Activated naive CD8-positive, alpha-beta T cell treated with anti-CD3 and anti-CD28 coated beads, Interleukin-2, amount 50 U/mL, for 16 hours (primary cell): ENCODE measurements around the gene PKN3.
"Not testable (repeated sequence)": the region's sequence is repeated elsewhere in the genome, so short reads cannot be mapped to it uniquely, and the experiment has no call there.

Experiments
- DNase-seq: peaks from one replicate; pipeline ENCODE4 v3.0.0-alpha.2; 2020; ENCODE audit warnings: low read depth, low spot score

The PKN3 gene

DNA sequence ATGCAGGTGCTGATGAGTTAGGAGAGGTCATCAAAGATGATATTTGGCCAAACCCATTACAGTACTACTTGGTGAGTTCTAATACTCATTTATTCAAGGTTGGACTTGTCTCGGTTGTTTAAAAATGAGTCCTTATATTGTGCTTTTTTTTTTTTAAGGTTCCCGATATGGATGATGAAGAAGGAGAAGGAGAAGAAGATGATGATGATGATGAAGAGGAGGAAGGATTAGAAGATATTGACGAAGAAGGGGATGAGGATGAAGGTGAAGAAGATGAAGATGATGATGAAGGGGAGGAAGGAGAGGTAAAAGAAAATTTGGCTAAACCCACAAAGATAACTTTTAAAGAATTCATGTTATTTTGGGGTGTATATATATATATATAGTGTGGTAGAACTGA is 8.6 kb upstream of the PKN3 start:
- DNase-seq, result not testable (repeated sequence)

DNA sequence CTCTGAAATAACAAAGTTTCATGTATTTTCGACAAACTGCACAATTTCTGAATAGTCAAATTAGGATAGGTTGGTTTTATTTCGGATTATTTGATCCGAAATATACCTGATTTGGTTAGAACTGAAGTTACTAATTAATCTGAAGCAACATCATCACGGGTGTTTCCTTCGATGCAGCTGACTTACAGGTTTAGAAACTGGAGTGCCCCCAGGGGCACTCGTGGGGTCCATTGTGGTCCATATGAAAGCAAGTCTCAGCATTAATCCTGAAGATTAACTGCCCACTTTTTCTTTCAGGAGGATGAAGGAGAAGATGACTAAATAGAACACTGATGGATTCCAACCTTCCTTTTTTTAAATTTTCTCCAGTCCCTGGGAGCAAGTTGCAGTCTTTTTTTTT is 8.0 kb upstream of the PKN3 start:
- no peak for DNase-seq

DNA sequence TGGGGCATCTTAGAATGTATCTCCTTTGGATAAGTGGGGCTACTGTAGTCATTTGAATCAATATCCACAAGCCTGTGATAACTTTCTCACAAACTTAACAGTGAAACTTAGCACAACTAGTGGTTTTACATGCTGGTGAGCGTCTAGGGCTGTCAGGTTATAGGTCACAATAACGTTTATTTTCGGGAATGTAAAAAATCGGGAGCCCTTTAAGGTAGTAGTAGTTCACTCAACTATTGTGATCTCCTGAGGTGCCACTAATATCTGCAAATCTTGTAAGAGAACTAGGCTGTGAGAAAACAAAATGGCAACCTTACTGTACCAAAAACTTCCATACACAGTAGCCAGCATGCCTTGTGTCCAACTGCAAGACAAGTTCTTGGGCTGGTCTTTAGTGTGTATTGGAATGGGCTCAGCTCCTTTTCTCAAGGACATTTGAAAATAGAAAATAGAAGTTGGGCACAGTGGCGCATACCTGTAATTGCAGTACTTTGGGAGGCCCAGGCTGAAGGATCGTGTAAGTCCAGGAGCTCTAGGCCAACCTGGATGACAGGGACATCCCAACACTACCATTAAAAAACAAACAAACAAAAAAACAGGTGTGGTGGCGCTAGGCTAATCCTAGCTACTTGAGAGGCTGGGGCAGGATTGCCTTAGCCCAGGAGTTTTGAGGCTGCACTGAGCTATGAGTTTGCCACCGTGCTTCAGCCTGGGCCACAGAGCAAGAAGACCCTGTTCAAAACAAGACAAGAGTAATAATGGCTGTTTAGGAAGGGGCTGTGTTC is 5.2 kb upstream of the PKN3 start:
- no peak for DNase-seq

DNA sequence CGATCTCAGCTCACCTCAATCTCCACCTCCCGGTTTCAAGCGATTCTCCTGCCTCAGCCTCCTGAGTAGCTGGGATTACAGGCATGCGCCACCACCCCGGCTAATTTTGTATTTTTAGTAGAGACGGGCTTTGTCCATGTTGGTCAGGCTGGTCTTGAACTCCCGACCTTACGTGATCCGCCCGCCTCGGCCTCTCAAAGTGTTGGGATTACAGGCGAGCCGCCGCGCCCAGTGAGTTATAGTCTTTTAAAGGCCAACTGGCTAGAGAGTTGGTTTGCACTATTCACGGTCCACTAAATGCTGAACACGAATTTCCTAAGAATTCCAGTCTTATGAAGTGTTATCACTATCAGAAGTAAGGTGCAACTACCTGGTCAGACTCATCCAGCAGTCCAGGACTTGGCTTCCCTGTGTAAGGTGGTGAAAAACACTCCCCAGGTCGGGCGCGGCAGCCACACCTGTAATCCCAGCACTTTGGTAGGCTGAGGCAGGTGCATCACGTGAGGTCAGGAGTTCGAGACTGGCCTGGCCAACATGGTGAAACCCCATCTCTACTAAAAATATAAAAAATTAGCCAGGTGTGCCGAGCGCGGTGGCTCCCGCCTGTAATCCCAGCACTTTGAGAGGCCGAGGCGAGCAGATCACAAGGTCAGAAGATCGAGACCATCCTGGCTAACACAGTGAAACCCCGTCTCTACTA is 3.1 kb upstream of the PKN3 start:
- DNase-seq, result not testable (repeated sequence)

DNA sequence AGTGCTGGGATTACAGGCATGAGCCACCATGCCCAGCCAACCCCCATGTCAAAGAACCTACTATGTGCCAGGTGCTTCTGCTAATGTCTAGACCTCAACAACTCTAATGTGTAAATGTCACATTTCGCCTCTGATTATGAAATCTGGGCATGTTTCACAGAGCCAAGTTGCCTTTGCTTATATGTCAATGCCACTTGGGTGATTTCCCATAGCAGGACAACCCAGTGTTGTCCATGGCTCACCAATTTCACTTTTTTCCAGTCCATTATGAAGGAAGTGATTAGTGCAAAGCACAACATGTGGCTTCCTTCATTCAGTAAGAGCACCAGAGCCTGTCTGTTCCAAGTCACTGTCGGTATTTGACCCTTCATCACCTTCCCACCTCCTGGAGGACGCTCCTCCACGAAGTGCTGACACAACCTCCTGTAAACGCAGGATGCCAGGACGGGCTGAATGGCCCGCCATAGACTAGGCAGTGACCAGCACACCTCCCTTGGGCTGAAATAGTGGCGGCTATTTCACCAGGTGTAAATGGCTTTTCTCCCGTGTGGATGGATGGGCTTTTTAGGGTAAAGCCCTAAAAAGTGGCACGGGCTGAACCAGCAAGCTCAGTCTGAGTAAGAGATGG is 962 bp upstream of the PKN3 start:
- no peak for DNase-seq

DNA sequence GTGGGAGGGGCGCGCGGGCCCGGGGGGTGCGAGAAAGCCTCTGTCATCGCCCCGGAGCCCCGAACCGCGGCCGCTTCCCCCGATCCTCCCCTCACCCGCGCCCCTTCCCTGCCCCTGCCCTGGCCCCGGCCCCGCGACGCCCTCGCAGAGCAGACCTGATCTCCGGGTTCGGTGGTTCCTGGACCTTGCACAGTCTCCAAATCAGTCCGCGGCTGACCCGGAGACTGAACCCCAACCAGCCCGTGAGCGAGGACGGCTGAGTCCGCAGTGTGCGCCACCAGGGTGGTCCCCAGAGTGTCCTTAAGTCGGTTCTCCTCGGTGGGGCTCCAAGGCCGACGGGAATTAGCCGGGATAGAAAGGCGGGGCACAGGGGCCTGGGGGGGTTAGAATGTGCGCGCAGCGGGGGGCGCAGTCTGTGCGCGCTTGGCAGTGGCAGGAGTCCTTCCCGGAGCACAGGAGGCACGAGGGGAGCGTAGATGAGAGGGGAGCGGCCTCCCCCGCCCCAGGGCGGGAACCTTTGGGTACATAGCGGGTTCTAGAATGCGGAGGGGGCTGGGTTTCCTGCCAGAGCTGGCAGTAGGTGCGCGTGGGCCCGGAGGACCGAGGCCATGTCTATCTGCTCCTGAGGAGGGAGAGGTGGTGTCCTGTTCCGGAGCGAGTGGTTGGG is 779 bp downstream of the PKN3 start:
- no peak for DNase-seq

DNA sequence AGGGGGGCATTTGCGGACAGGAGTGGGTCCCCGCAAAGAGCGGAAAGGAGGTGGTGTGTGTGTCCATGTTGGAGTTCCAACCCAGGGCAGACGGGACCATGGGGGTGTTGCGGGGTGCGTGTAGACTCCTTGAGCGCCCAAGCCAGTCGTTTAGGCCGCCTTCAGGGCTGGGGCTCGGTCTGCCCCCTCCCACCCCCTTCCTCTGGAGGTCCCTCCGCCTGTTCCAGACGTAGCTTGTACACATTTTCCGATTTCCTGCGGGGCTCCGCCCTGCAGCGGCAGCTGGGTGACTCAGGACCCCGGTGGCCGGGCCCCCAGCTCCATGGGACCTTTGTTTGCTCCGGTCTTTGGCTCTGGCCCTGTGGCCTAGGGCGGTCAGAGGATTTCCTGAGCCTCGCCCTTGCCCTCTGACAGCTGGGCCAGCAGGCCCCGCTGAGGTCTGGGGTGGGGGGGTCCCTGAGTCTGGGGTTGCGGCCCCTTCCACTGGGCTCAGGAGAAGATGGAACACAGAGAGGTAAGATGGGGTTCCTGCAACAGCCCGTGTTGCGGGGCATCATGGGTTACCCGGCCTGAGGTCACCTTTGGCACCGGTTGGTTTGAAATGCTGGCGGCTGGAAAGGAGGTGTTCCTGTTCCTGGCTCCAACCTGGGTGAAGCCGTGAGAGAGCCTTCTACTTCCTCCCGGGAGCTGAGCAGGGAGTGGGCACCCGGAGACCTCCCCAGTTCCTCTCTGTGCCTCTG is 1.5 kb downstream of the PKN3 start:
- no peak for DNase-seq

DNA sequence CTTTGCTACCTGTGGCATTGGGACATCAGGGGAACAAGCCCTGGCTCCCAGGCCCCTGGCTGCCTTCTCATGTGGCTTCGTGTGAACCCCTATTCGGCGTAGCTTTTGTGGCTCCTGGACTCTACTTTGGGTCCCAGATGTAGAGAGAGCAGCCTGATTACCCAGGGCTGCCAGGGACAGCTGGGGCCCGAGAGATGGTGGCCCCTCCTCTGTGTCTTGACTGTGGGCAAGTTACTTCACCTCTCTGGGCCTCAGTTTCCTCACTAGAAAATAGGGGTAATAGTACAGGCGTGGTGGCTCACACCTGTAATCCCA is 2.0 kb downstream of the PKN3 start:
- DNase-seq, result no peak

DNA sequence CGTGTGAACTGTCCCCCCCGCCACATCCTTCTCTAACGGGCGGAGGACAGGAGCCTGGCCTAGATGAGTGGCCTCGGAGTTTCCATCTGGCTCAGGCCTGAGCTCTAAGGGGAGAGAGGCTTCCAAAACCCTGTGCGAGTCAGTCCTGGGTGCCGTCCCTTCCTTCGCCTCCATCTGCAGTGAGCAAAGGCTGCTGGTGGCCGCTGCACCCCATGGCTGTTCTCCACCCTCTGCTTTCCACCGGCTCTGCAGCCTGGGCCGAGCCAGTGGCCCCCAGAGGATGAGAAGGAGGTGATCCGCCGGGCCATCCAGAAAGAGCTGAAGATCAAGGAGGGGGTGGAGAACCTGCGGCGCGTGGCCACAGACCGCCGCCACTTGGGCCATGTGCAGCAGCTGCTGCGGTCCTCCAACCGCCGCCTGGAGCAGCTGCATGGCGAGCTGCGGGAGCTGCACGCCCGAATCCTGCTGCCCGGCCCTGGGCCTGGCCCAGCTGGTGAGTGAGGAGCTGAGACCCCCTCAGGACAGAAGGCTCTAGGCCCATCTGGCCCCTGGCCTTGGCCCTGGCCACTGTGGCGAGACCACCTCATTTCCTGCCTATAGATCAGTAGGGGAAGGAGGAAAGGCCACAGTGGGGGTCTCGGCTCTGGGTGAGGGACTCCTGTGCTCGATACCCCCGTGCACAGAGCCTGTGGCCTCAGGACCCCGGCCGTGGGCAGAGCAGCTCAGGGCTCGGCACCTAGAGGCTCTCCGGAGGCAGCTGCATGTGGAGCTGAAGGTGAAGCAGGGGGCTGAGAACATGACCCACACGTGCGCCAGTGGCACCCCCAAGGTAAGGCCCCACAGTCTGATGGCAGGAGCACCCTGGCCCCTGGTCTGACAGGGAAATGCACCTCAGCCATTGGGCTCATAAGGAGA is 3.0 kb downstream of the PKN3 start:
- DNase-seq, result no peak

DNA sequence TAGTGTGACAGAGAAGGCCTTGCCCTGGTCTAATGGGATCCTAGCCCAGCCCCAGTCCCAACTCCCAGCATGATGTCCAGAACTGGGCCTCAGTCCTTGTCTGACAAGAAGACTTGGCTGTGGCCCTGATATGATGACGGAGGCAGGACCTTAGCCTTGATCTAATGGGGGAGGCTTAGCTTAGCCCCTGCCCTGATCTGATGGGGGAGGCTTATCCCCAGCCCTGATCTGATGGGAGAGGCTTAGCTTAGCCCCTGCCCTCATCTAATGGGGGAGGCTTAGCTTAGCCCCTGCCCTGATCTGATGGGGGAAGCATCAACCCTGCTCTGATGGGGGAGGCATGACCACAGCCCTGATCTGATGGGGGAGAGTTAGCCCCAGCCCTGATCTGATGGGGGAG is 3.7 kb downstream of the PKN3 start:
- no peak for DNase-seq

DNA sequence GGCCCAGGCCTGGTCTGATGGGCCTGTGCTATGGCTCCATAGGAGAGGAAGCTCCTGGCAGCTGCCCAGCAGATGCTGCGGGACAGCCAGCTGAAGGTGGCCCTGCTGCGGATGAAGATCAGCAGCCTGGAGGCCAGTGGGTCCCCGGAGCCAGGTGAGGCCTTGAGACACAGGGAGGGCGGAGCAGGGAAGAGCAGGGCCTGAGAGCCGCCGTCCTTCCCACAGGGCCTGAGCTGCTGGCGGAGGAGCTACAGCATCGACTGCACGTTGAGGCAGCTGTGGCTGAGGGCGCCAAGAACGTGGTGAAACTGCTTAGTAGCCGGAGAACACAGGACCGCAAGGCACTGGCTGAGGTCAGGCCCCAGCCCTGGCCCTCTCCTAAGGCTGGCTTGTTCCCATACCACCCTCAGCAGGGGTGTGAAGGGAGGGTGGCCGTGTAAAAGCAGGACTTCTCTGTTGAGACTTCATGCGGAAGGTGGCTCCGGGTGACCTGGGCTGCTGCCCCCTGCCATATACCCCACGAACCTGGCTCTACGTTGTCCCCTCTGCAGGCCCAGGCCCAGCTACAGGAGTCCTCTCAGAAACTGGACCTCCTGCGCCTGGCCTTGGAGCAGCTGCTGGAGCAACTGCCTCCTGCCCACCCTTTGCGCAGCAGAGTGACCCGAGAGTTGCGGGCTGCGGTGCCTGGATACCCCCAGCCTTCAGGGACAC is 4.5 kb downstream of the PKN3 start:
- no peak for DNase-seq

DNA sequence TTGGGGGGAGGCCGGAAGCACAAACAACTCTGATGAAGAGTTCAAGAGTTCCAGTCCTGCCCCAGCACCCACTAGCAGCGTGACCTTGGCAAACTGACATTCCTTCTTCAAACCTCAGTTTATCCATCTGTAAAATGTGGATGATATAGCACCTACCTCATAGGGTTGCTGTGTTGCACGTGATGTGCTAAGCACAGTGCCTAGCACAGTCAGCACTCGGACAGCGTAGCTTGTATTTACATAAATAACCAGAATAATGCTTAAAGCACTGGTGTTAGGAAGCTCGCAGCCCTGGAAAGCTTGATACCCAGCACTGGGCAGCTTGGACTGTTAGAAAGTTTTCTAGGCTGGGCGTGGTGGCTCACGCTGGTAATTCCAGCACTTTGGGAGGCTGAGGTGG is 5.1 kb downstream of the PKN3 start:
- no peak for DNase-seq

DNA sequence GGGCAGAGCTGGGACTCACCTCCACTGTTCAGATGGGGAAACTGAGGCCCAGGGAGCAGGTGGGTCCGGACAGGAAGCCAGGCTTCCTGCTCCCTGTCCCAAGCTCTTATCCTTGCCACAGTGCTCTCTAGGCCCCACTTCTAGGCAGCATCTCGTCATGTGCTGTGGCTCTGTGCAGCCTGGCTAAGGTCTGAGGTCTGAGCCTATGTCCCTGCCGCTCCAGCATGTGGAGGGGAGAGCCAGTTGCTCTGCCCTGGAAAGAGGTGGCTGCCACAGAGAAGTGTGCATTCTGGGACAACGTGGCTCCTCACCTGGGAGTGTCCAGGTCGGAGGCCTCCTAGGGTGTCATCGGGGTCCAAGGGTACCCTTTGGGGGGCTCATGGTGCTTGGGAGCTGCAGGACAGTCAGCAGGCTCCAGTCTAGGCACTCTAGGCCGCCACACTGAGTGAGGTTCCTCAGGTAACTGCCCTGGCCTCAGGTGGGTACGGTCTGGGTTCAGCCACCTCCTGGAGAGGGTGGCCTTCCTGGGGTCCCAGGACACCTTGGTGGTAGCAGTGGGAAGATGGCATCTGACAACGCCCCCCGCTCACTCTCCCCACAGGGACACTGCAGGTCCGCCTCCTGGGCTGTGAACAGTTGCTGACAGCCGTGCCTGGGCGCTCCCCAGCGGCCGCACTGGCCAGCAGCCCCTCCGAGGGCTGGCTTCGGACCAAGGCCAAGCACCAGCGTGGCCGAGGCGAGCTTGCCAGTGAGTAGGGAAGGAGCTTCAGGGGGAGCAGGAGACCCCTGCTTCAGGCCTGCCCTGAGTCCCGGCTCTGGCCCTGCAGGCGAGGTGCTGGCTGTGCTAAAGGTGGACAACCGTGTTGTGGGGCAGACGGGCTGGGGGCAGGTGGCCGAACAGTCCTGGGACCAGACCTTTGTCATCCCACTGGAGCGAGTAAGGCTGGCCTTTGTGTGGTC is 10.4 kb downstream of the PKN3 start:
- no peak for DNase-seq

DNA sequence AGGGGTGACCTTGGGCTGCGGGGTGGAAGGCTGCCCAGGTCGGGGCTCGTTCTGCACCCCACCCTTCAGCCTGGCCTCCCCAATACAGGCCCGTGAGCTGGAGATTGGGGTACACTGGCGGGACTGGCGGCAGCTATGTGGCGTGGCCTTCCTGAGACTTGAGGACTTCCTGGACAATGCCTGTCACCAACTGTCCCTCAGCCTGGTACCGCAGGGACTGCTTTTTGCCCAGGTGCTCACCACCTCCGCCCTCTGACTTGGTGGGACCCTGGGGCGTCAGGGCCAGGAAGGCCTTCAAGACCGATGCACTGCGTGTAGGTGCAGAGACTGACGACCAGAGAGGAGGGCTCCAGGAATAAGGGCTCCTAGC is 11.1 kb downstream of the PKN3 start:
- DNase-seq, result no peak

DNA sequence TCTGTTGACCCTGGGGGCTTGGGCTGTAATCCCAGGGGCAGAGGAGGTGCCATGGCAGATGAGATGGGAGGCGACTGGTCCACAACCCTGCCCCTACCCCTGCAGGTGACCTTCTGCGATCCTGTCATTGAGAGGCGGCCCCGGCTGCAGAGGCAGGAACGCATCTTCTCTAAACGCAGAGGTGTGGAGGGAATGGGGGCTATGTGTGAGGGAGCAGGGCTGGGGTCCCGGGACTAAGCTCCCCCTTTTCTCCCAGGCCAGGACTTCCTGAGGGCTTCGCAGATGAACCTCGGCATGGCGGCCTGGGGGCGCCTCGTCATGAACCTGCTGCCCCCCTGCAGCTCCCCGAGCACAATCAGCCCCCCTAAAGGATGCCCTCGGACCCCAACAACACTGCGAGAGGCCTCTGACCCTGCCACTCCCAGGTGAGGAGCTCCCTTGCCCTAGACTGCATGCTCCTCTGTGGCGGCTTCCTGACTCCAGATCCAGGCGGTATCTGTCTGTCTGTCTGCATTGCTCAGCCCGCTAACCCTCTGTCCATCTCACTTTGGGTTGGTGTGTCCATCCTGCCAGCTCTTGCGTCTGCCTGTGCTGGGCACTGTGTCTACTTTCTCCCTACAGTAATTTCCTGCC is 11.8 kb downstream of the PKN3 start:
- no peak for DNase-seq

DNA sequence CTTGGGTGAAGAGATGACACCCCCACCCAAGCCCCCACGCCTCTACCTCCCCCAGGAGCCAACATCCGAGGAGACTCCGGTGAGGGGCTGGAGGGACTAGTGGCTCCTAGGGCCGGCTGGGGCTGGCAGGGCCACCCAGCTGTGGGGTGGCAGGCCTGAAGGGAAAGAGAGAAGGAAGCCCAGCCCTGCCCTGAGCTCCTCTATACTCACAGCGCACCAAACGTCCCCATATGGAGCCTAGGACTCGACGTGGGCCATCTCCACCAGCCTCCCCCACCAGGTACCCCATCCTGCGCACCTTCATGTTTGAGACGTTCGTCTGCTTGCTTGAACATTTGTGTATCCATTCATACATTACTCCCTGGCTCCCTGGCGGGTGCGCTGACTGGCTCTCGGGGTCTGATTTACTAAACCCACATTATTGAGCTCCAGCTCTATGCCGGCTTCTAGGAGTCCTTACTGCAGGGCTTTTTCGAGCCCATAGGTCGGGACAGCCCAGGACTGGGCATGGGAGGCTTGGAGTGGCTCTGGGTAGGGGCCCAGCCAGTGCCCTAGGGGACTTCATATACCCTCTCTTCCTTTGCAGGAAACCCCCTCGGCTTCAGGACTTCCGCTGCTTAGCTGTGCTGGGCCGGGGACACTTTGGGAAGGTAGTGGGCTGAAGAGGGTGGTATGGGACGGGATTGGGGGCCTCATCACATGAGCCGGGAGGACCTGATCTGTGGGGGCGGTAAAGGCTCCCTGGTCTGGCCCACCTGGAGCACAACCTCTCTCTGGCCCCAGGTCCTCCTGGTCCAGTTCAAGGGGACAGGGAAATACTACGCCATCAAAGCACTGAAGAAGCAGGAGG is 12.5 kb downstream of the PKN3 start:
- no peak for DNase-seq

DNA sequence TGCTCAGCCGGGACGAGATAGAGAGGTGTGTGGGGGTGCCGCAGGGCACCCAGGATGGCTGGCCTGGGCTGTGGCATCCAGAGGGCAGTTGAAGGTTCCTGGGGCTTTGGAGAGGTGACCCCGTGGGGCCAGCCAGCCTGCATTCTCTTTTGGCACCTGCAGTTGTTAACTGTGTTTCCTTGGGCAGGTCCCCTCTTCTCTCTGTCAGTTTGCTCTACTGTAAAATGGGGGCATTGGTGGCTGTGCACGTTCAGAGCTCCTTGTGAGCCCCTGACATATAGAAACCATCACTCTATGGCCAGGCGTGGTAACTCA is 13.1 kb downstream of the PKN3 start:
- no peak for DNase-seq
